ENCODE measurements around the gene RABGGTA.

Gene RABGGTA

GRCh38 chr14:24279301-24280186 is 8.1 kb upstream of the RABGGTA start:
- no peak for DNase-seq

GRCh38 chr14:24278424-24278823 is 7.0 kb upstream of the RABGGTA start:
- DNase-seq = no peak

GRCh38 chr14:24277606-24278321 is 6.4 kb upstream of the RABGGTA start:
- DNase-seq = no peak

GRCh38 chr14:24277071-24277470 is 5.7 kb upstream of the RABGGTA start:
- DNase-seq = no peak

GRCh38 chr14:24274101-24274543 is 2.7 kb upstream of the RABGGTA start:
- no peak for DNase-seq

- DNase-seq = no peak
These were observed 2.1 kb upstream of the RABGGTA start for GRCh38 chr14:24273422-24273998.

- no peak for DNase-seq
These were observed 1.1 kb upstream of the RABGGTA start for GRCh38 chr14:24272467-24272866.

GRCh38 chr14:24271834-24272263 is 452 bp upstream of the RABGGTA start:
- DNase-seq = no peak

- DNase-seq = no peak
These were observed 762 bp downstream of the RABGGTA start for GRCh38 chr14:24270537-24271133.

GRCh38 chr14:24269910-24270536 is 1.4 kb downstream of the RABGGTA start:
- DNase-seq = no peak

GRCh38 chr14:24269368-24269767 is 2.0 kb downstream of the RABGGTA start:
- DNase-seq = no peak

- no peak for DNase-seq
These were observed 3.2 kb downstream of the RABGGTA start for GRCh38 chr14:24268225-24268624.

GRCh38 chr14:24267516-24267915 is 3.9 kb downstream of the RABGGTA start:
- DNase-seq = no peak

- DNase-seq = no peak
These were observed 4.8 kb downstream of the RABGGTA start for GRCh38 chr14:24266344-24267244.

- DNase-seq = no peak
These were observed 7.1 kb downstream of the RABGGTA start for GRCh38 chr14:24264298-24264697.

GRCh38 chr14:24263848-24264247 is 7.5 kb downstream of the RABGGTA start:
- no peak for DNase-seq

GRCh38 chr14:24262821-24263733 is 8.3 kb downstream of the RABGGTA start, which contains the start of gene TGM1:
TGM1 (minus strand) TSS chr14:24263177; CDS start chr14:24262352, 825 bp downstream.
- DNase-seq = no peak

- DNase-seq = no peak
These were observed 9.4 kb downstream of the RABGGTA start for GRCh38 chr14:24261969-24262327.

GRCh38 chr14:24261256-24261968 is 10.0 kb downstream of the RABGGTA start:
- DNase-seq = no peak

- no peak for DNase-seq
These were observed 10.6 kb downstream of the RABGGTA start for GRCh38 chr14:24260780-24261157.
